Right lobe of liver (tissue), 6 donors: ENCODE results near the gene MAPKAPK3. TPM values are rescaled to one million over a fixed set of nuclear protein-coding genes. Genes with fewer than 3 reads are reported as not detected.
A peak's percentile ranks its signal among the peaks of the same experiment; 100 is the strongest.

Experiments used
- ATAC-seq, 4 donors: fragments of 200-7000 bp; cut with Tn5 transposase; one replicate each; pipeline ENCODE4 v1.9.1; 2020; ENCODE audit warnings: mild to moderate bottlenecking in 4 of 4, moderate library complexity in 4 of 4
- DNase-seq, 3 donors: peaks; one replicate each; pipeline ENCODE4 v3.0.0-alpha.2; 2020
- H3K27ac ChIP-seq, 3 donors: fragments of 200-600 bp; one replicate each; pipeline ENCODE4 v1.8.0; 2022
- H3K27me3 ChIP-seq, 2 donors: fragments of 200-600 bp; one replicate each; pipeline ENCODE4 v1.8.0; 2022
- H3K36me3 ChIP-seq, 4 donors: fragments of 200-600 bp; sonication (generic) in 1 of 4; one replicate each; pipeline versions ENCODE4 v1.5.1 to v1.8.0; 2017 to 2022; ENCODE audit warnings: control low read depth in 1 of 4
- H3K4me1 ChIP-seq, 4 donors: fragments of 200-600 bp; sonication (generic) in 1 of 4; one replicate each; pipeline versions ENCODE4 v1.5.1 to v1.8.0; 2017 to 2022; ENCODE audit warnings: control low read depth in 1 of 4
- H3K4me3 ChIP-seq, 3 donors: fragments of 200-600 bp; one replicate each; pipeline ENCODE4 v1.8.0; 2022
- H3K9me3 ChIP-seq, 4 donors: fragments of 200-600 bp; sonication (generic) in 1 of 4; one replicate each; pipeline versions ENCODE4 v1.5.1 to v1.8.0; 2017 to 2022; ENCODE audit warnings: control low read depth in 1 of 4
- POLR2A ChIP-seq: fragments of 450-650 bp; IDR thresholded peaks from one replicate; pipeline ENCODE4 v1.6.1; 2017; ENCODE audit warnings: antibody characterized with exemption, mild to moderate bottlenecking
- WGBS: methylation state at CpG from one replicate; pipeline ENCODE4 v1.1.6; 2018; ENCODE audit warnings: low coverage, low lambda C conversion rate; ENCODE audit not compliant: insufficient coverage; ENCODE audit errors: missing lambda C conversion rate; 5-methylcytosine and 5-hydroxymethylcytosine counted together
- intact Hi-C, 2 donors: fragments of 100-400 bp; cut with DNase I; formaldehyde crosslinking; loops; one replicate each; pipeline versions ENCODE4 v1.11.2 to v1.14.1; 2022
- total RNA-seq, 6 experiments: library from RNA; depleted of rRNA in 2 of 6; stranded (reverse); fragments of >200 nt in 2 of 6; fragmentation: NEBNext Ultra II Directional in 3 of 6; extraction: Animal tissue kit (Norgen Biotek cat#: 25700) in 3 of 6; gene quantifications; one replicate each; pipeline versions ENCODE4 v1.1.0 to v1.2.4, GENCODE V29; 2016 to 2023
- TF ChIP-seq, protein P1 (sequence below), 4 donors: fragments of 200-600 bp in 3 of 4; fragments of 450-650 bp in 1 of 4; IDR thresholded peaks; one replicate each; pipeline versions ENCODE4 v1.5.1 to v1.8.0; 2016 to 2022; ENCODE audit warnings: antibody characterized with exemption in 4 of 4, mild to moderate bottlenecking in 2 of 4
- donor health status: DM: no; HTN: yes; CAD: no.
- donor health status: DM: no; HTN: no; CAD: no.
- donor health status: DM: no; HTN: no; CAD: no.
- donor health status: DM: no; HTN: yes; CAD: no.
- donor health status: DM: no; HTN: yes; CAD: no.

Gene MAPKAPK3
- total RNA-seq, 6 experiments from 2014 or later = 16.6 to 21.4 (median 18.6) TPM

DNA sequence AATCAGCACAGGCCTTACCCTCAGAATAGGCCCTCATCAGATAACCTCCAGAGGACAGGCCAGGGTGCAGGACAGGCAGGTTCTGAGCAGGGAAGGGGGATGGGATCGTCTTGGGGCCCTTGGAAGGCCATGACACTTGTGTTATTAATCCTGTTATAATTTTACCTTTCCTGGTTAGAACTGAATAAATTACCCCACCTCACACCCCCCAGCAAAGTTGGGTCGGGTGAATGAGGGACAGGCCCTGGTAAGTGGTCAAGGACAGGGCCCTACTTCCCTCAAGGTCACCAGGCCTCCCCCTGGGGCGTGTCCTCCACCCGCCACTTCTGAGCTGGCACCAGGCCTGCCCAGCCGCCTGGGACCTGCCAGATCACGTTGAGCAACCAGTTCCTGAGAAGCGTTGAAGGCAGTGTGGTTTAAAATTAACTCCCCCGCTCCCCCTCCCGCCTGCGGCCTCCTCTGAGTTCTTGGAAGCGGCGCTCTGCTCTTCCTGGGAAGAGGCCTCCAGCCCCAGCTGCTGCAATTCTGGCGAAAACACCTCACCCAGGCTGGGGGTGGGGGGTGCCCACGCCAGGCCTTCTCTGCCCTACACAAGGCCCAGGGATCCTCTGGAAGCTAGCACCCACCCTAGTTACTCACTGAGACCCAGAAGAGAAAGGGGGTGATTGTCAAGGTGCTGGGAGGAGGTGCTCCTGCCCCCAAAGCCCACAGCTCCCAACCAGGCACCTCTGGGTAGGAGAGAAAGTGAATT lies 15.9 kb upstream of the MAPKAPK3 start:
- no peak for TF ChIP-seq POLR2A
- TF ChIP-seq, protein P1, sequence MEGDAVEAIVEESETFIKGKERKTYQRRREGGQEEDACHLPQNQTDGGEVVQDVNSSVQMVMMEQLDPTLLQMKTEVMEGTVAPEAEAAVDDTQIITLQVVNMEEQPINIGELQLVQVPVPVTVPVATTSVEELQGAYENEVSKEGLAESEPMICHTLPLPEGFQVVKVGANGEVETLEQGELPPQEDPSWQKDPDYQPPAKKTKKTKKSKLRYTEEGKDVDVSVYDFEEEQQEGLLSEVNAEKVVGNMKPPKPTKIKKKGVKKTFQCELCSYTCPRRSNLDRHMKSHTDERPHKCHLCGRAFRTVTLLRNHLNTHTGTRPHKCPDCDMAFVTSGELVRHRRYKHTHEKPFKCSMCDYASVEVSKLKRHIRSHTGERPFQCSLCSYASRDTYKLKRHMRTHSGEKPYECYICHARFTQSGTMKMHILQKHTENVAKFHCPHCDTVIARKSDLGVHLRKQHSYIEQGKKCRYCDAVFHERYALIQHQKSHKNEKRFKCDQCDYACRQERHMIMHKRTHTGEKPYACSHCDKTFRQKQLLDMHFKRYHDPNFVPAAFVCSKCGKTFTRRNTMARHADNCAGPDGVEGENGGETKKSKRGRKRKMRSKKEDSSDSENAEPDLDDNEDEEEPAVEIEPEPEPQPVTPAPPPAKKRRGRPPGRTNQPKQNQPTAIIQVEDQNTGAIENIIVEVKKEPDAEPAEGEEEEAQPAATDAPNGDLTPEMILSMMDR (IDR thresholded peaks at IDR 0.05) = no peak
- intact Hi-C loops = no loop called here
- DNase-seq = peak; percentile 94 to 97 (median 95)
- Histone ChIP-seq H3K36me3 (no peaks in the 10 kb centered on the region), H3K4me1 (peaks cover 3 to 61% (median 39%) of the 10 kb centered on the region in 4 donors), H3K27ac (peak overlapping the region; percentile 77 to 93 (median 93)), H3K27me3 (no peaks in the 10 kb centered on the region), H3K4me3 (peak overlapping the region in 1 of 3 donors; percentile 0), H3K9me3 (no peaks in the 10 kb centered on the region)
- whole genome bisulfite sequencing = 4% methylated on average over 10 of the region's 14 CpGs
- ATAC-seq = peak; percentile 54 to 74 (median 66)

GRCh38 chr3:50602595-50603191 lies 14.3 kb upstream of the MAPKAPK3 start:
- no peak for TF ChIP-seq POLR2A
- TF ChIP-seq, protein P1 (IDR thresholded peaks at IDR 0.05) = no peak

DNA sequence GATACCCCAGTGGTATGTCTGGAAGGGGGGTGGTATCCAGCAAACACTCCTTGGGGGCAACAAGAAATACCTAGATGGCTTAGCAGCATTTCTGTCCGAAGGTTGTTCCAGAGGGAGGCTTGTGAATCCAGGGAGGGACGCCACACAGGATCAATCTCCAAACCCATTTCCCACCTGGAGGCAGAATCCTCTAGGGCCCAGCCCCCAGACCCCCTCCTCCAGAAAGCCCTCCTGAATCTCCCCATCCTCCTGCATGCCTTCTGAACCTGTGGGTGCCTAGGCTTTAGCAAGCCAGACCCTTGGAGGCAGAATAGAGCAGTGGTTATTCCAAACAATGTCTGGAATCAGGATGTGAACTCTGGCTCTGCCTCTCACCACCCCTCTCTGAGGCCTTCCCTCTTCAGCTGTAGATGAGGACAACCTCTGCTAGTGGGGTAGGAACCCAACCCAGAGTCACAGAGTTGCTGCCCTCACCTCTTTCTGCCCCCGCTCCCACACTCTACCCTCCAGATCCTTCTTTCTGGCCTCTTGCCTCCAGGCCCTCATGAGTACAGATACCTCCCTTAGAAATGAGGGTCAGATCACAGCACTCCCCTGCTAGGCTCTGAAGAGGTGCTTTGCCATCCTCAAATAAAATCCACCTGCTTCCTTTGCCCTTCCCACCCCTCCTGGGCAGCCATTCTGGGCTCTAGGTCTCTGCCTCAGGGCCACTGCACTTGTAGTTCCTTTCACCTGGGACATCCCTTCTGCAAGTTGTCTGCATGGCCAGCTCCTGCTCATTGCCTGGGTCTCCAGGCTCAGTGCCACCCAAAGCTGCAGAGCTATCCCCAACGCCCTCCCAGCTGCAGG lies 13.5 kb upstream of the MAPKAPK3 start:
- TF ChIP-seq, protein P1 (IDR thresholded peaks at IDR 0.05) = no peak
- no peak for TF ChIP-seq POLR2A
- DNase-seq (no peak), ATAC-seq (no peak)
- WGBS = 50% methylated on average over 2 of the region's 4 CpGs
- Histone ChIP-seq H3K9me3 (no peaks in the 10 kb centered on the region), H3K36me3 (peaks cover 0 to 20% (median 6%) of the 10 kb centered on the region in 4 donors), H3K27me3 (no peaks in the 10 kb centered on the region), H3K27ac (peak overlapping the region in 2 of 3 donors; percentile 84 to 97), H3K4me1 (peaks cover 3 to 84% (median 50%) of the 10 kb centered on the region in 4 donors), H3K4me3 (no peak overlapping the region)
- intact Hi-C loops = no loop called here

More at GRCh38 chr3:50602595-50603191, 14.3 kb upstream of the MAPKAPK3 start:
- ATAC-seq (no peak), DNase-seq (no peak)
- peaks cover 0 to 15% (median 6%) of the 10 kb centered on the region in 4 donors for H3K36me3 ChIP-seq
- H3K9me3 ChIP-seq = no peaks in the 10 kb centered on the region
- WGBS = no CpG with 5 or more reads among the region's 9 CpGs
- no peaks in the 10 kb centered on the region for H3K27me3 ChIP-seq
- no peak overlapping the region for H3K4me3 ChIP-seq
- intact Hi-C loops = no loop called here
- peak overlapping the region; percentile 69 to 97 (median 84) for H3K27ac ChIP-seq
- H3K4me1 ChIP-seq = peaks cover 3 to 78% (median 47%) of the 10 kb centered on the region in 4 donors

GRCh38 chr3:50604110-50604621 lies 12.8 kb upstream of the MAPKAPK3 start:
- DNase-seq = no peak
- H3K36me3 ChIP-seq = peaks cover 0 to 20% (median 6%) of the 10 kb centered on the region in 4 donors
- no peak for TF ChIP-seq POLR2A
- TF ChIP-seq, protein P1 (IDR thresholded peaks at IDR 0.05) = no peak
- peak overlapping the region; percentile 77 to 97 (median 84) for H3K27ac ChIP-seq
- intact Hi-C loops = no loop called here
- H3K9me3 ChIP-seq = no peaks in the 10 kb centered on the region
- H3K27me3 ChIP-seq = no peaks in the 10 kb centered on the region
- H3K4me1 ChIP-seq = peaks cover 3 to 85% (median 49%) of the 10 kb centered on the region in 4 donors
- 82% methylated on average over 4 of the region's 5 CpGs for WGBS
- no peak for ATAC-seq
- H3K4me3 ChIP-seq = no peak overlapping the region
